GM18873 (cell line): ENCODE measurements around the gene JCHAIN.
"Not testable (repeated sequence)": the region's sequence is repeated elsewhere in the genome, so short reads cannot be mapped to it uniquely, and the experiment has no call there.

Source experiments
- ATAC-seq: cut with Tn5 transposase; IDR thresholded peaks from one replicate; pipeline ENCODE4 v1.9.1; 2021; ENCODE audit warnings: mild to moderate bottlenecking, moderate library complexity, moderate number of reproducible peaks; ENCODE audit not compliant: unreplicated experiment, low FRiP score

JCHAIN gene

GRCh38 chr4:70651864-70652506 lies 14.3 kb downstream of the JCHAIN start:
- no peak for ATAC-seq

- not testable (repeated sequence) for ATAC-seq
Observed at GRCh38 chr4:70650741-70651140, 15.6 kb downstream of the JCHAIN start.

DNA sequence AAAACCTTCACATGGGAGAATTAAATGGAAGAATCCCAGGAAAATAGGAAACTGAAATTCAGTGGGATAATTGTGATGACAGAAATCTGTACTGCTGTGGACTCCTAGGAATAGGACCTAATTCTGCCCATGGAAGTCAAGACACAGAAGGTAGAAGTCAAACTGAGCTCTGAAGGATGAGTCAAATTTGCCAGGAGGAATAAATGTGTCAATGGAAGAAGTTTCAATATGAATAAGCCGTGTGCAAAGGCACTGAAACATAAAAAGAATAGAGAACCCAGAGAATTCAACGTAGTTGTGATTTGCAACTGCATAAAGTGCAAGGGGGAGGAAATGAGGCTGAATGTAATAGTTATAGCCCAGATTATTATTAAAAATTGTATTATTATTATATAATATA lies 26.1 kb downstream of the JCHAIN start:
- ATAC-seq, result no peak

GRCh38 chr4:70637239-70637913 lies 28.9 kb downstream of the JCHAIN start:
- ATAC-seq, result no peak

DNA sequence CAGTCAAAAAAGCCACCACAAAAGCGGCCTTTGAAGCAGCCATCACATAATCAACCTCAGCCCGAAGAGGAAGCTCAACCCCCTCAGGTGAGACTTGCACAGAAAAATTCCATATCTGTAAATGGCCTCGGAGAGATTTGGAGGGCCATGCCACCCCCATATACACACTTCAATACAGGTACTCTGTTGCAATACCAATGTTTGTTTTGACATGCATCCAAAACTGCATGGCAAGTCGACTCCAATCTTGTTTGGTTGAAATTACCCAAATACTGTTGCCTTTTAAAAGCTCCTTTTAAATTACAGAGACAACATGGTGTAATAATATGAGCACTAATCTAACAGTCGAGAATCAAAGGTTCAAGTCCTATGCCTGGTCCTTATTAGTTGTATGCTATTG lies 31.8 kb downstream of the JCHAIN start:
- no peak for ATAC-seq

GRCh38 chr4:70632028-70632427 lies 34.3 kb downstream of the JCHAIN start:
- ATAC-seq, result no peak

GRCh38 chr4:70630162-70630561 lies 36.1 kb downstream of the JCHAIN start:
- no peak for ATAC-seq

- ATAC-seq, result no peak
Observed at GRCh38 chr4:70629469-70630090, 36.7 kb downstream of the JCHAIN start.

DNA sequence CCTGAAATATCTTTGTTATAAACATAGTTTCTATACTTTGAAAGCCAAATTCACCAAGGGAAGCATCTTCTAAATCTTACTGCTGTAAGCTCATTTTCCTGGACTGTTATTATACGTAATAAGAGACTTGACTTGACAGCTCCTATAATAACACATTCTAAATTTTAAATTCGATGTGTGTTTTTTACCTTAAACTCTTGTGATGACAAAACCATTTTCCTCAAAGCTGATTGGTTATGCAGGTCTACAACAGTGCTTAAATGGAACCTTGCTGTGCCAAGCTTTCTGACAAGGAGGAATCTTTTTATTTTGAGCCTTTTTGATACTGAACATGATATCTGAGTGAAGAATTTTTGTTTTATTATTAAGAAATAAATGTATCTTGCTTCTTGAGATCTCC lies 37.9 kb downstream of the JCHAIN start, which contains the start of gene ENAM:
ENAM (plus strand) TSS at position 301 of the 400 bp plus-strand sequence. CDS start 757 bp downstream, outside the sequence.
- ATAC-seq, result no peak

GRCh38 chr4:70627620-70628019 lies 38.7 kb downstream of the JCHAIN start:
- ATAC-seq, result no peak

- no peak for ATAC-seq
Observed at GRCh38 chr4:70624226-70624793, 42.0 kb downstream of the JCHAIN start.

DNA sequence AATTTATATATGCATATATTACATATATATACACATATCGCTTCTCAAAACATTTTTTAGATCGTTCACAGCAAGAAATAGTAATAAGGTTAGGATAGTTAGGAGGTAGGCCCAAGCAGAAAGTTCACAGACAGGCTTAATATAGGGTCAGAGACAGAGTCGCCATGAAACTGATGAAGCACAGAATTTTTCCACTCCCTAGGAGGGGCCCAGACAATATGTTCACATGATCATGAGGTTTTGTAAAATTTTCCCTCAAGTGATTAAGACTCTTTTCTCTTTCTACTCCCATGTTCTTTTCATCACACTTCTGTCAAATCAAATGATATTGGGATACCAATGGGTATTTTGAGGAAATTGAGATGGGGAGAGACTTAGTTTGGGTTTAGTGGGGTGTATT lies 43.0 kb downstream of the JCHAIN start:
- ATAC-seq, result no peak

DNA sequence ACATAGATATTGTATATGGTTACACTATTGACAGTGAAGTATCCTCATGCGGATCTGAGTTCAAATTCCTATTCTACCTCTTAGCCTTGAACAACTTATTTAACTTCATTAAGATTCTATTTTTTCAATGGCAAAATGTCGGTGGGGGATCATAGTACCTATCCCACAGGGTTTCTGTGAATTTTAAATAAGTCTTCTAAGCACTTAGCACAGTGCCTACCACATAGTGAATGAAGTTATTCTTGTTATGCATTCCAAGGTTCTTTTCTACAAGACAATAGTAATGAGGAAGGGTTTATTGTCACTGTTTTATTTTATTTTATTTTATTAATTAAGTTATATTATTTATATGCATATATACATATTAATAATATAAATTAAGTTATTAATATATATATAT lies 46.5 kb downstream of the JCHAIN start:
- no peak for ATAC-seq

DNA sequence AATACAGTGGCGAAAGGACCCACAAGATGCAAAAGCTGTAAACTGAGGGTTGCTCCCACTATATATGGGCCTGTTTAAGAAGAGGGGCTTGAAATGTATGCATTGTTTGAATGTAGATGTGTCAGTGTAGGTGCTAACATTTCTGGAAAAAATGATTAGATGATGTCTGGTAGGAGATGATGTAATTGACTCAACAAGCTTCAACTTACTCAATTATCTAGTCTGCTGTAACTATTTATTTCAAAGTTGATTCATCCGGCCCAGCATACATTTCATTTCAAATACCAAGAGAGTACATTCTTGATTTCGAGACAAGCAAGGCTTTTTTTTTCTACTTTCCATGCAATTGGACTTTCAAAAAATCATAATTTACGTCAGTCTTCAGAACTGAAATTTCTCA lies 47.0 kb downstream of the JCHAIN start:
- ATAC-seq, result no peak

DNA sequence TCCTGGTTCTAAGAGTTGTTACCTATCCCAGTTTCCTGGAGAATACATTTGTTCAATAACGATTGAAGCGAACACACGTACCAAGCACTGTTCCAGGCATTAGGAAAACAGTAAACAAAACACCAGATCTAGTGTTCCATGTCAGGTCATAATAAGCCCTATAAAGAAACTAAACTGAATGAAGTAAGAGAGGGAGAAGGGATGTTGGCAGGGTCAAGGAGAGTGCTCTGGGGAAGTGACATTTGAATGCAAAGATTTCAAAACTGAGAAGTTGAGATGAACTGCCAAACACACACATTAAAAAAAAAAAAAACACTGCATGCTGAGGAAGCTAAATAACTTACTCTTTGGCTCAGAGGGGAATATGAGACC lies 52.1 kb downstream of the JCHAIN start:
- no peak for ATAC-seq

GRCh38 chr4:70613306-70614183 lies 52.8 kb downstream of the JCHAIN start:
- no peak for ATAC-seq

DNA sequence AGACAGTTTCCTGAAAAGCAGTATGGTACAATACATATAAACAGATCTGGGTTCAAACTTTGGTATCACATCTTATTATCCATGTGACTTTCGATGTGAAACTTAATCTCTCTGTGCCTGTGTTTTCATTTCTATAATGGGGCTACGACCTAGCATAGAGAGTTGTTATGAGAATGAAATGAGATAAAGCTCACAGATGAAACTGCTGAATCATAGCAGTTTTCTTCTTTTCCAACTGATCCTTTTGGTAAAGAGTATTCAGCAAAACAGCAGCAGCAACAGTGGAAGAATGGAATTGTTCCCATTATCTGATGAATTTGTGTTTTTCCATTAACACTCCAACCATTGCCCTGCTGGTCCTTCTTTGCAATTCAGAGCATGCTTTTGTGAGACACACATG lies 58.0 kb downstream of the JCHAIN start:
- no peak for ATAC-seq

DNA sequence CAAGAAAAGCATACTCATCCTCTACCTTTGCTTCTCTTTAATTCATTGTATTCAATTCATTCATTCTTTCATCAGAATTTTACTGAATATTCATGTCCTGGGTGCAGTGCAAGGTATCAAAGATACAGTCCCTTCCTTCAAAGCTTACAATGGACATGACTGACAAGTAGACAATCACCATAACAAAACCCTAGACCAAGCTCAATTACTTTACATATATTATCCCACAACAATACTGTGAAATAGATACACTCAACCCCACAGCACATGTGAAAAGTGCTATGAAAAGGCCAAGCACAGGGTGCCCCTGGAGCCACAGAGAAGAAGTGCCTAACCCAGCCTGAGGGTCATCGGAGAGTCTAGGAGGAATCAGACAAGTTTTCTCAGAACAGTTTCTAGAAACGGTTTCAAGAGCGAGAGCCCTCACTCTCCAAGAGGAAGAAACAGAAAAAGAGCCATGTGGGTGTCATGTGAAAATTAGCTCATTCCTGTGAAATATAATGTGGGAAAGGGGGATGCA lies 58.9 kb downstream of the JCHAIN start:
- no peak for ATAC-seq

DNA sequence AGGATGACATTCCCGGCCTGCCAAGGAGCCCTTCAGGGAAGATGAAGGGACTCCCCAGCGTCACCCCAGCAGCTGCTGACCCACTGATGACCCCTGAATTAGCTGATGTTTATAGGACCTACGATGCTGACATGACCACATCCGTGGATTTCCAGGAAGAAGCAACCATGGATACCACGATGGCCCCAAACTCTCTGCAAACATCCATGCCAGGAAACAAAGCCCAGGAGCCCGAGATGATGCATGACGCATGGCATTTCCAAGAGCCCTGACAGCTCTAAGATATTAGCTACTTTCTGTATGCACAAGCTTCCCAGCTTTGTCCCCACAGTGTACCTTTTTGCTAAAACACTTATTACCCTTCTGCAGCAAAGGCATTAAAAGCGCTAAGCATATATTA lies 59.8 kb downstream of the JCHAIN start:
- no peak for ATAC-seq
